NCI-H2029 (cell line): Measurements from ENCODE around the gene USP10.

Experiments
- DNase-seq: peaks from one replicate; lab custom pipeline; 2025; lab: John Stamatoyannopoulos, UW

Gene USP10

GRCh38 chr16:84825896-84826557 is 126.2 kb downstream of the USP10 start:
- no peak for DNase-seq

- DNase-seq = no peak
Measured at GRCh38 chr16:84826558-84826941, 126.8 kb downstream of the USP10 start.

- no peak for DNase-seq
Measured at GRCh38 chr16:84827131-84827574, 127.4 kb downstream of the USP10 start.

- no peak for DNase-seq
Measured at GRCh38 chr16:84827897-84828296, 128.1 kb downstream of the USP10 start.

GRCh38 chr16:84828322-84828721 is 128.5 kb downstream of the USP10 start:
- no peak for DNase-seq
